ES-I3 (cell line): Measurements from ENCODE around the gene SDF2L1.
"Not testable (repeated sequence)": the region's sequence is repeated elsewhere in the genome, so short reads cannot be mapped to it uniquely, and the experiment has no call there.

ENCODE experiments used
- H3K36me3 ChIP-seq: 2 replicates; pipeline ENCODE4 v1.6.1; 2013; ENCODE audit warnings: mild to moderate bottlenecking, low read length, control low read depth, moderate library complexity; ENCODE audit not compliant: insufficient read depth
- H3K4me1 ChIP-seq: 2 replicates; pipeline ENCODE4 v1.6.1; 2013; ENCODE audit warnings: mild to moderate bottlenecking, control low read depth, low read length; ENCODE audit not compliant: insufficient read depth
- H3K9ac ChIP-seq: 2 replicates; pipeline ENCODE4 v1.6.1; 2013; ENCODE audit warnings: low read depth, mild to moderate bottlenecking, low read length, moderate library complexity
- H3K9me3 ChIP-seq: 2 replicates; pipeline ENCODE4 v1.6.1; 2013; ENCODE audit warnings: mild to moderate bottlenecking, low read length, moderate library complexity; ENCODE audit not compliant: control insufficient read depth, insufficient read depth

SDF2L1 gene

DNA sequence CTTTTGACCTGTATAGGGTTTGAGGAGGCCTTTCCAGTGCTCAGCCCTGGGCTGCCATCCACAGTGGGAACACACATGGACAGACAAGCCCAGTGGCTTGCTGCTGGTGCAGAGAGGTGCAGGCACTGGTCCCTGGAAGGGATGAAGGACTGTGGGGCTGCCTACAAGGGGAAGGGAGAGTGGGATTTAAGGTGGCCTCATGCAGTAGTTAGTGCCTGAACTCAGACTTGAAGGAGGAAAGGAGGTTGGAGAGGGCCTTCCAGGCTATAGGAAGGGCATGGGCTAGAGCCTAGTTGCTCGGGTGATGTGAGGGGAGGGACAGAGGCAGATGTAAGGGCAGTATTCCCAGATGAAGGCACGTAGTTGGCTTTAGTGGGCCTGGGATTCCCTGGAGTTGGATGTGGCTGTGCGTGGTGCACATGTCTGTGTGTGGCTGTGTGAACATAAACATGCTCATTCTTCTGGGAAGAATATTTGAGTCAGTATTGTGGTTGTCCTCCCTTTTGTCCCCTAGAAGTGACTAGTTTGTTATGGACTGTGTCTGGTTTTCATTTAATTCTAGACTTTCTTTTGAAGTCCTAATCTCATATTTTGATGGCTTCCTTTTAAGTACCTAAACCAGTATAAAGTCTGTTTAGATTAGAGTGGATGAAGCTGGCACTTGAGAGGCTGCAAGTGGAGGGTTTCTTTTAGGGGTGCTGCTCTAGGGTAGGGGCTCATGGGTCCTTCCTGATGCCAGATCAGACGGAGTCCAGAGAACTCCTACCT is 30.7 kb upstream of the SDF2L1 start:
- no peaks in the 10 kb centered on the region for H3K9me3 ChIP-seq
- H3K4me1 ChIP-seq: no peaks in the 10 kb centered on the region
- no peak overlapping the region for H3K9ac ChIP-seq
- H3K36me3 ChIP-seq: peaks cover 19% of the 10 kb centered on the region

DNA sequence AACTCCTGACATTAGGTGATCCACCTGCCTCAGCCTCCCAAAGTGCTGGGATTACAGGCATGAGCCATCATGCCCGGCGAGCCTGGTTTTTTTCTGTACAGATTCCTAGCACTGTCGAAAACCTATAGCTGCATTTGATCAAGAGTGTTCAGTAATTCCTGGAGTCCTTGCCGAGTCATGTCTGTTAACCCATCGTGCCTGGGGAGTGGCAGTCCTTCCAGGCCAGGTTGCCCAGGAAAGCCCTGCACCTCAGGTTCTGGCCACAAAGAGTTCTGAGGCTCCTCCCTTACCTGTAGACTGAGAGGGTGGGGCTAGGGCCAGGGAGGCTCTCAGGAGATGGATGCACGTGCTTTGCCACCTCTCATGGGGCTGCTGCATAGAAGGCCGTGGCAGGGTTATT is 29.2 kb upstream of the SDF2L1 start:
- H3K4me1 ChIP-seq: no peaks in the 10 kb centered on the region
- no peak overlapping the region for H3K9ac ChIP-seq
- H3K9me3 ChIP-seq: no peaks in the 10 kb centered on the region
- H3K36me3 ChIP-seq: peaks cover 19% of the 10 kb centered on the region

DNA sequence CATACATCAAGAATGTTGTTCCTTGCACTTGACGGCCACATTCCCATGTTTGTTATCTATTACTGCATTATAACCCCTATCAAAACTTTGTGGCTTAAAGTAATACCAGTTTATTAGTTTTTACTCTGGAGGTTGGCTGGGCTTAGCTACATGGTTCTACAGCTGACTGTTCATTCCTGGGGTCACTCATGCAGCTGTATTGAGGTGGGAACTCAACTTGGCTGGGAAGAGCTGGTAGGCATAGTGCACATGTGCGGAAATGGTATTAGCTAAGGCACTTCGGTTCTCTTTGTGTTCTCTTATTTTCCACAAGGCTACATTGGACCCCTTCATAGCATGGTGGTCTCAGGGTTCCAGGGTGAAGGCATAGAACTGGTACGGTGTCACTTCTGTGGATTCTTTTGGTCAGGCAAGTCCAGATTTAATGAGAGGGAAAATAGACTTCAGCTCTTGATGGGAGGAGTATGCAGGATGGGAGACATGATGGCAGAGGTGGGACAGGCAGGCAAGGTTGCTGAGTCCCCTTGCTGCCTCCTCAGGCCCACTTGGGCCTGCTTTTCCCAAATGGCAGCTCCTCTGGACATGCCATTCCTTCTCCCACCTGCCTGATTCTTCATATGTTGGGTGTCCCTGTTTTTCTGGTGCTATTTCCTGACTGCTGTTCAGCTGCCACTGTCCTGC is 28.4 kb upstream of the SDF2L1 start:
- no peaks in the 10 kb centered on the region for H3K4me1 ChIP-seq
- H3K9ac ChIP-seq: no peak overlapping the region
- H3K9me3 ChIP-seq: no peaks in the 10 kb centered on the region
- peaks cover 19% of the 10 kb centered on the region for H3K36me3 ChIP-seq

DNA sequence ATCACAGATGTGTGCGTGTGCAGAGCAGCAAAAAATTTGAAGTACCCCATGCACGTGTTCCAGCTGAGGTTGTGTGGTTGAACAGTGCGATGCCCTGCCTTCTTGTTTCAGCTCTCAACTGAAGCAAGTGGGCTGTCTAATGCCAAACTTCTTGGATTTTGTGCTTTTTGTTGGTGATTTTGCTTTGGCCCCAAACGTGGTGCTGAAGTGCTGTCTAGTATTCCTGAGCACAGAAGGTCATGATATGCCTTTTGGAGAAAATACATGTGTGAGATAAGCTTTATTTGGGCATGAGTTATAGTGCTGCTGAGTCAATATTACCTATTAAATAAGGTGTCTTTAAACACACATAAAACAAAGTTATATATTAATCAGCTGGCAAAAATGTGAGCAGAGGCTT is 26.4 kb upstream of the SDF2L1 start:
- peaks cover 24% of the 10 kb centered on the region for H3K36me3 ChIP-seq
- H3K9ac ChIP-seq: no peak overlapping the region
- H3K9me3 ChIP-seq: no peaks in the 10 kb centered on the region
- H3K4me1 ChIP-seq: no peaks in the 10 kb centered on the region

DNA sequence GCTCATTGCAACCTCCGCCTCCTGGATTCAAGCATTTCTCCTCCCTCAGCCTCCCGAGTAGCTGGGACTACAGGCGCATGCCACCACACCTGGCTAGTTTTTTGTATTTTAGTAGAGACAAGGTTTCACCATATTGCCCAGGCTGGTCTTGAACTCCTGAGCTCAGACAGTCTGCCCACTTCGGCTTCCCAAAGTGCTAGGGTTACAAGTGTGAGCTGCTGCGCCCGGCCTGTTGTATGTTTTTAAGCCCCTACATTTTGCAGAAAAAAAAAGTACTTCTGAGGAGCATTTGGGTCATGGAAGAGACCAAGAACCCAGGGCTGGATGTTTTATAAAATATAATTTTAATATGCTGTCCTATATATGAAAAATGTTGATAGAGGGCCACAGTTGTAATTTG is 24.8 kb upstream of the SDF2L1 start:
- not testable (repeated sequence) for H3K9ac ChIP-seq, H3K4me1 ChIP-seq, H3K9me3 ChIP-seq
- peaks cover 15% of the 10 kb centered on the region for H3K36me3 ChIP-seq

DNA sequence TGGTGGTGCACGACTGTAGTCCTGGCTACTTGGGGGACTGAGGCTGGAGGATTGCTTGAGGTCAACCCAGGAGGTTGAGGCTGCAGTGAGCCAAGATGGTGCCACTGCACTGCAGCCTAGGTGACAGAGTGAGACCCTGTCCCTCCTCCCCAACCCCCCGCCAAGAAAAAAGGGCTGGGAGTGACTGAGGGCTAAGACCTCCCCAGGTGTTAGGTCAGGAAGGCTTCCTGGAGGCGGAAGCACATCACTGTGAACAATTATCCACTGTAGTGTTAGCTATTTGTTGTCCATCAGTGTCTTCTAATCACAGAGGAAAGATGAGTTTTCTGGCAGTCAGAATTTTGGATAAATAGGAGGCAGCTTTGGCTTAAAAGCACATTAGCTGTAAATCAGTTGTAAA is 21.1 kb upstream of the SDF2L1 start:
- H3K4me1 ChIP-seq: no peaks in the 10 kb centered on the region

DNA sequence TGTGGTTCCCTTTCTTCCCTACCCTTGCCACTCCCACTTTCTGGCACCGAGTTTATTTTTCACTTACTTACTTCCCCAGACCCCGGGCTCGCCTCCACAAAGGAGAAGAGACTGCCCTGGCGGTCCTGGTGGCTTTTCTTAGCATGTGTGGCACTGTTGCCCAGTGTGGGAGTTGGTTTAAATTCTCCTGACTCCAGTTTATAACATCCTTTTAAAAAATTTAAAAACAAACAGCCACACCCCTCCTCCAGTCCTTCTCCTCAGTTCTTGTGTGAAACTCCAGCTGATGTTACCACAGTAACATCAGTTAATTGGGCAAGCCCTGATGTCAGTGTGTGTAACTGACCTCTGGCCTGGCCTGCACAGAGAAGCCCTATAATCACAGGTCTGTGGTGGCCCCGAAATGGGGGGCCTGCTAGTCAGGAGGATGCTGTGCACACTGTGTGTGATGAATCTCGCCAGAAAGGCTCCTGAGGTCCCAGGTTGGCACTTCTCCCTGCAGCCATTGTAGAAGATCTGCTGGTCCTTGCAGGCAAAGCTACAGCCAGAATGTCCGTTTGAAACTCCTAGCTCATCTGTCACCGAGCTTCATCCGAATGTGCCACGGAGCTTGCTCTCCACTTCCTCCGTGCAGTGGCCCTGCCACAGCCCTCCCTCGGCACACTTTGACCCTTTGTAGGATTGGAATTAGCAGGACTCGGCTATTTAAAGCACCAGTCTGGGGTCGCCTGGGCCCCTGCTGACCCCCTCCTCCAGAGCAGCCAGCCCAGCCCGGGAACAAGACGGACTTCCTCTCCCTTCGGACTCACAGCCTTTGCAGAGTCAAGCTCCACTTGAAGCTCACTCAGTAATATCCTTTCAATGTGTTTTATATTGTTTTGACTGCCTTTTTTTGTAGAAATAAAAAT is 19.8 kb upstream of the SDF2L1 start:
- H3K9me3 ChIP-seq: no peaks in the 10 kb centered on the region
- H3K4me1 ChIP-seq: no peaks in the 10 kb centered on the region
- H3K36me3 ChIP-seq: peaks cover 4% of the 10 kb centered on the region
- no peak overlapping the region for H3K9ac ChIP-seq

More for the DNA sequence above, 21.1 kb upstream of the SDF2L1 start:
- Histone ChIP-seq H3K9me3 (no peaks in the 10 kb centered on the region), H3K9ac (no peak overlapping the region), H3K36me3 (peaks cover 4% of the 10 kb centered on the region)

DNA sequence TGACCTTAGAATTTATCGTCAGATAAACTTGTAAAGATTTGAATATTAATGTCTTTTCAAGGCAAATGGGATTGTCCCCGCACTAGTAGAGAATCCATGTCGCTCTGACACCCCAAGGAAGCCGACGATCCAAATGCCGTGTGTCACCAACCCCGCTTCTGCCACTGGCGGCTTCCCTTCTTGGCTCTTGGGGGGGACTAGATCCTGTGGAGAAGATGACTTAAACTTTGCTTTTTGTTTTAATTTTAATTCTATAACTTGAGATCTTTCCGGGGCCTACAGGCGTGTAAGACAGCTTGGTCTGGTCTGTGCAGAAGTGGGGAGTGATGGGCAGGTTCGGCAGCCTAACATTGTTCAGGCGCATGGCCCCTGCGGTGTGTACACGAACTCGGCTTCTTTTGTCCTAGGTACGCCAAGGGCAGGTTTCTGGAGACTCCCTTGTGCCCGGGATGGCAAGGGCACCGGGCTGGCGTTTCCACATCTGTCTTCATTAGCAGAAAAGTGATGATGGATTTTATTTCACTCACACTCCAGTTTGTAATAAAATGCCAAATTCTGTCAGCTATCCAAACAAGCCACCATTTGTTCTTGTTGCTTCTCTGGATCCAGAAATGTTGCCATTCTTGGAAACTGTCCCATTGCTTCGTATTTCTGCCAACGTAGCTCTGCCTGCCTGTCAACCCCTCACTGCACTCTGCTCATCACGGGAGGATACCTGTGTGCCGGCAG is 19.0 kb upstream of the SDF2L1 start:
- no peaks in the 10 kb centered on the region for H3K9me3 ChIP-seq
- H3K9ac ChIP-seq: no peak overlapping the region
- peaks cover 4% of the 10 kb centered on the region for H3K36me3 ChIP-seq
- H3K4me1 ChIP-seq: no peaks in the 10 kb centered on the region

DNA sequence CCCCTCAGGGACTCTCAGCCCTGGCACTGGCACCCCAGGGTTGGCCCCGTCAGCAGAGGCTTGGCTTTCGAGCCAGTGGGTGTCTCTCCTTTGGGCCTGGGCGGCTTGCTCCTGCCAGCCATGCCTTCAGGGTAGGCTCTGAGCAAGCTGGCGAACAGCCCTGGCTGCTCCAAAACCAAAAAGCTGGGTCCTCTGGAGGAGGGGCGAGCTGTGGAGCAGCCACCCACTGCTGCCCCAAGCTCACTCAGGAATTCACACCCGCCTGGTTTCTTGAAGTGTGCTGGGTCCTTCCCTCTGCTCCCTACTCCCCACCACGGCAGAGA is 18.5 kb upstream of the SDF2L1 start:
- H3K36me3 ChIP-seq: peaks cover 8% of the 10 kb centered on the region
- H3K4me1 ChIP-seq: no peaks in the 10 kb centered on the region
- H3K9me3 ChIP-seq: no peaks in the 10 kb centered on the region
- H3K9ac ChIP-seq: no peak overlapping the region

DNA sequence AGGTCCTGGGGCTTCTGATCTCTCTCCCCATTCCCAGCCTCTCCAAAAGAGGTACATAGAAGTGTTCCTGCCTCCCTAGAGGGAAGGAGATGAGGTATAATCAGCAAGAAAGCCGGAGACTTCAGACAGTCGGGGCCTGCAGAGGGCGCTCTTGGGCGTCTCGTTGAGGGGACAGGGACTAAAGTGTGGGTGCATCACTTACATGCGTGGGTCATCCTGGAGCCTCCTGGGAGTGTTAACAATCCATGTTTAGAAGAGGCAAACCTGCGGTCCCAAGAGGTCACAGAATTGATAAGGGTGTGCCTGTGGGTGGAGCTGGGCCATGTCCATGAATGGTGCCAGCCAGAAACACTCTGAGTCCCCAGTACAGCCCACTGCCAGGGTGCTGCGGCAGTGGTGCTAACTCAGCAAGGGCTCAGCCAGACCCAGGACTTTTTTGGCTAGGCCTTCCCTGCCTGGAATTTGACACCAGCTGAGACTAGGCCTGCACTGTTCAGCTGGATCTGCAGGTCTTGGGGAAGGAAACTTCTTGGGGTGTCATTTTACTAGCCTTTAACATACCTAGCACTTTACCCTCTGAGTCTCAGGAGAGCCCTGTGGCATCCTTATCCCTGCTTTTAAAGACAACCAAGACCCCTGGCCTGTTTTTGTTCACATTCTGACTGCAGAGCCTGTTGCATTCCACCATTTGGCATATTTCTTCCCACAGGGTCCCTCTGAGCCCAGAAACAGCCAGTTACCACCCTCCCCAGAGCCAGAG is 17.8 kb upstream of the SDF2L1 start:
- Histone ChIP-seq H3K9me3 (no peaks in the 10 kb centered on the region), H3K9ac (no peak overlapping the region), H3K36me3 (peaks cover 8% of the 10 kb centered on the region), H3K4me1 (no peaks in the 10 kb centered on the region)

DNA sequence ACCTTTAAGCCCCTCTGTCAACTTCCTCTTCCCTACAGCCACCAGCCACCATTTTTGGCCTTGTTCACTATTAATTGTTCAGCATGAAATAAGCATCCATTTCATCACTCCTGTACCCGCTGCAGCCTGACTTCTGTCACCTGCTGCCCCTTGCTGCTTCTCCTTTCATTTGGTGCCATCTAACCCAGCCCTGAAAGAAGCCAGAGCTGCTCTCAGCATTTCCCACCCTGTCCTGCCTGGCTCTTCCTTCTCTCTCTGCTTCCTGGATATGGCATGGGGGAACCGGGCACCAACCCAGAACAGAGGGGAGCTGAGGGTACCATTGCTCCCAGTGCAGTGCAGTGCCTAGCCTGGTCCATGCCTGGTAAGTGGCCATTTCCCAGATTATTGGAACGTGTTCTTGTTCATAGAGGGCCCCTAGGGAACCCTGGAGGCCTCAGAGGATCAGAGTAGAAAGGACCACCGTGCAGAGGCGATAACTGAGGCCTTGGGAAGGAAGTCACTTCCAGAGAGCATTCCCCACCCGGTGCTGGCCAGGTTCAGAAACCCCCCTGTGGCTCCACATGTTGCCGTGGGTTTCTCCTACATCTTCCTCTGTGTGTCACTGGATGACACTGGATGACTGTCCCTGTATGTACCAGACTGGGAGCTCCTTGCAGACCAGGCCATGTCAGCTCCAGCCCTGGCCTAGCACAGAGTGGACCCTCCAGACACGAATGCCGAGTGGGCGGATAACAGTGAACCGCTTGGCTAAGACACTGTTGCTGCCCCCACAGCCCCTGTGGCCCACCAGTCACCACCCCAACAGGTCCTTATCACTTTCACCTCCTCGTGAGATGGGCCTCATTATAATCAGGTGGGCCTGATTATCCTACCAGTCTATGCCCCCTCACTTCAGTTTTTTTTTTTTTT is 17.0 kb upstream of the SDF2L1 start:
- Histone ChIP-seq H3K4me1 (no peaks in the 10 kb centered on the region), H3K9me3 (no peaks in the 10 kb centered on the region), H3K9ac (no peak overlapping the region), H3K36me3 (peaks cover 7% of the 10 kb centered on the region)

DNA sequence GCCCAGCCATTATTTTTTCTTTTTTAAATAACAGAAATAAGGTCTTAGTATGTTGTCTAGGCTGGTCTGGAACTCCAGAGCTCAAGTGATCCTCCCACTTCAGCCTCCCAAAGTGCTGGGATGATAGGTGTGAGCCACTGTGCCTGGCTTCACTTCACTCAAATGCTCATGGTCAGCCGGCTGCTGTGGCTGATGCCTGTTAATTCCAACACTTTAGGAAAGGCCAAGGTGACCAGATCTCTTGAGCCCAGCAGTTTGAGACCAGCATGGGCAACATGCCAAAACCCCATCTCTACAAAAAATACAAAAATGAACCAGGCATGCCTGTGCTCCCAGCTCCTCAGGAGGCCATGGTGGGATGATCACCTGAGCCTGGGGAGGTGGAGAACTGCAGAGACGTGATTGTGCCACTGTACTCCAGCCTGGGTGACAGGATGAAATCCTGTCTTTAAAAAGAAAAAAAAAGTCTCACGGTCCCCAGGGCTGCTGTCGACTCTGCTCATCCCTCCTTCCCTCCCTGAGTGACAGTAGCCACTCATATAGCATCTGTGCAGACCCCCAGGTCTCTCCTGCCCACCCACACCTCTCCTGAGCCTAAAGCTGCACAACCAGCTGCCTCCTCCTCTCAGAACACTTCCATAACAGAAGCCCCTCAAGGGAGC is 15.9 kb upstream of the SDF2L1 start:
- no peak overlapping the region for H3K9ac ChIP-seq
- H3K36me3 ChIP-seq: peaks cover 4% of the 10 kb centered on the region; the same call in 1 of the 2 replicates
- no peaks in the 10 kb centered on the region for H3K4me1 ChIP-seq

More for the DNA sequence above, 15.9 kb upstream of the SDF2L1 start:
- H3K9me3 ChIP-seq: no peaks in the 10 kb centered on the region
